Keratinocyte (primary cell): ENCODE data around the gene CCDC197. TPM values are rescaled to one million over a fixed set of nuclear protein-coding genes. Genes with fewer than 3 reads are reported as not detected.
A peak's percentile ranks its signal among the peaks of the same experiment; 100 is the strongest.

Experiments
- DNase-seq: peaks from one replicate; pipeline ENCODE4 v3.0.0-alpha.2; 2011; ENCODE audit warnings: low read depth, missing footprints, low spot score
- FAIRE-seq: peaks from 2 replicates; lab custom pipeline; 2011; peaks lifted over from hg19 to GRCh38; lab: Jason Lieb, UNC
- H2AFZ ChIP-seq: 2 replicates; pipeline ENCODE4 v1.6.0; 2012; ENCODE audit warnings: low read length, control low read depth, inconsistent platforms; ENCODE audit not compliant: control insufficient read depth
- H3K27ac ChIP-seq: 2 replicates; pipeline ENCODE4 v1.5.1; 2011; ENCODE audit warnings: low read length; ENCODE audit not compliant: control insufficient read depth, insufficient read depth
- H3K27me3 ChIP-seq: 3 replicates; pipeline ENCODE4 v1.6.0; 2011; ENCODE audit warnings: low read length; ENCODE audit not compliant: control insufficient read depth, insufficient read depth; ENCODE audit errors: extremely low read depth
- H3K36me3 ChIP-seq, 2 experiments: 2 replicates in 1 of 2; 3 replicates in 1 of 2; pipeline ENCODE4 v1.5.1; 2011; ENCODE audit warnings: low read length in 2 of 2, mild to moderate bottlenecking in 1 of 2; ENCODE audit not compliant: control insufficient read depth in 2 of 2, insufficient read depth in 2 of 2; ENCODE audit errors: extremely low read depth in 1 of 2
- H3K4me1 ChIP-seq: 3 replicates; pipeline ENCODE4 v1.5.1; 2011; ENCODE audit warnings: low read length; ENCODE audit not compliant: control insufficient read depth, insufficient read depth; ENCODE audit errors: extremely low read depth
- H3K4me2 ChIP-seq: 3 replicates; pipeline ENCODE4 v1.6.0; 2011; ENCODE audit warnings: low read depth, low read length; ENCODE audit not compliant: control insufficient read depth, insufficient read depth; ENCODE audit errors: extremely low read depth
- H3K4me3 ChIP-seq, 3 experiments: fragments of 200-600 bp in 1 of 3; sonication (generic) in 1 of 3; 2 replicates in 2 of 3; 3 replicates in 1 of 3; pipeline ENCODE4 v1.5.1; 2011 to 2016; ENCODE audit warnings: low read length in 3 of 3, mild to moderate bottlenecking in 3 of 3, control low read depth in 2 of 3, inconsistent platforms in 1 of 3, low read depth in 1 of 3, mixed read lengths in 1 of 3, mixed run types in 1 of 3, moderate library complexity in 1 of 3; ENCODE audit not compliant: control insufficient read depth in 2 of 3, insufficient read depth in 2 of 3; ENCODE audit errors: extremely low read depth in 1 of 3
- H3K79me2 ChIP-seq: 2 replicates; pipeline ENCODE4 v1.6.0; 2012; ENCODE audit warnings: low read length; ENCODE audit not compliant: control insufficient read depth, insufficient read depth
- H3K9ac ChIP-seq: 3 replicates; pipeline ENCODE4 v1.6.0; 2011; ENCODE audit warnings: low read length; ENCODE audit not compliant: control insufficient read depth, insufficient read depth; ENCODE audit errors: extremely low read depth
- H3K9me1 ChIP-seq: 3 replicates; pipeline ENCODE4 v1.6.0; 2011; ENCODE audit warnings: low read length; ENCODE audit not compliant: control insufficient read depth, insufficient read depth; ENCODE audit errors: extremely low read depth
- H3K9me3 ChIP-seq: 2 replicates; pipeline ENCODE4 v1.5.1; 2012; ENCODE audit warnings: low read depth, low read length; ENCODE audit not compliant: control insufficient read depth
- H4K20me1 ChIP-seq: 3 replicates; pipeline ENCODE4 v1.6.0; 2011; ENCODE audit warnings: low read length; ENCODE audit not compliant: control insufficient read depth, insufficient read depth; ENCODE audit errors: extremely low read depth
- CTCF ChIP-seq, 3 experiments: IDR thresholded peaks in 1 of 3; conservative IDR thresholded peaks in 1 of 3; optimal IDR thresholded peaks in 1 of 3; 2 replicates in 2 of 3; 3 replicates in 1 of 3; pipeline versions ENCODE3 to v1.5.1; 2011; ENCODE audit warnings: low read length in 3 of 3, mild to moderate bottlenecking in 3 of 3, moderate library complexity in 2 of 3, control low read depth in 1 of 3, inconsistent platforms in 1 of 3; ENCODE audit not compliant: insufficient read depth in 2 of 3; ENCODE audit errors: extremely low read depth in 1 of 3
- EZH2 ChIP-seq: IDR thresholded peaks from one replicate; pipeline ENCODE4 v1.6.1; 2012; ENCODE audit warnings: inconsistent platforms, mild to moderate bottlenecking, low read length, moderate library complexity
- dilution Hi-C: fragments of 300-500 bp; cut with MboI; formaldehyde crosslinking; loops from one replicate; pipeline ENCODE4 v1.7.0; 2020; ENCODE audit warnings: low sequenced_read_pairs; ENCODE audit not compliant: extremely low pct_ligation_motif_present
- polyA plus RNA-seq, 5 experiments: library from polyadenylated mRNA; depleted of rRNA in 3 of 5; stranded (reverse) in 3 of 5; stranded (forward) in 1 of 5; unstranded in 1 of 5; fragments of >200 nt; gene quantifications; 1 replicate in 1 of 5; 2 replicates in 3 of 5; 3 replicates in 1 of 5; pipeline versions ENCODE4 v1.2.1 to v1.2.3, GENCODE V29; 2011 to 2012; ENCODE audit warnings: missing spikeins in 2 of 5, low read depth in 1 of 5, low replicate concordance in 1 of 5

CCDC197 gene
- polyA plus RNA-seq, 1 donor (not counting 4 experiments of a cell fraction or from before 2014, with no cell fraction given), result not detected

- H2AFZ ChIP-seq, result no peak overlapping the region
- H3K9me1 ChIP-seq, result no peaks in the 10 kb centered on the region
- no peak for TF ChIP-seq CTCF (optimal IDR thresholded peaks at IDR 0.05 in 1 of 3, IDR thresholded peaks at IDR 0.05 in 1 of 3, conservative IDR thresholded peaks at IDR 0.05 in 1 of 3; ENCODE audit: extremely low read depth in 1 of 3, insufficient read depth in 2 of 3, low read length in 3 of 3)
- no peak for TF ChIP-seq EZH2
- peaks cover 15% of the 10 kb centered on the region for H3K27me3 ChIP-seq
- dilution Hi-C loops, result no loop called here
- no peak overlapping the region for H3K4me2 ChIP-seq
- FAIRE-seq (no peak), DNase-seq (no peak)
- H3K9me3 ChIP-seq, result no peaks in the 10 kb centered on the region
- no peak overlapping the region for H3K4me3 ChIP-seq
- H3K27ac ChIP-seq, result no peak overlapping the region
- H3K9ac ChIP-seq, result no peak overlapping the region
- no peaks in the 10 kb centered on the region for H3K36me3 ChIP-seq
- H4K20me1 ChIP-seq, result no peaks in the 10 kb centered on the region
- no peaks in the 10 kb centered on the region for H3K79me2 ChIP-seq
- peaks cover 3% of the 10 kb centered on the region for H3K4me1 ChIP-seq
Measured at GRCh38 chr14:93980456-93981201, 16.5 kb upstream of the CCDC197 start.

- Histone ChIP-seq H4K20me1 (no peaks in the 10 kb centered on the region), H3K4me3 (no peak overlapping the region), H3K9me3 (no peaks in the 10 kb centered on the region), H3K9ac (no peak overlapping the region), H3K79me2 (no peaks in the 10 kb centered on the region), H3K9me1 (no peaks in the 10 kb centered on the region), H2AFZ (no peak overlapping the region), H3K4me2 (no peak overlapping the region), H3K27me3 (peaks cover 12% of the 10 kb centered on the region), H3K36me3 (no peaks in the 10 kb centered on the region), H3K27ac (no peak overlapping the region), H3K4me1 (peaks cover 3% of the 10 kb centered on the region)
- dilution Hi-C loops, result no loop called here
- peak; percentile 5 for FAIRE-seq
- TF ChIP-seq CTCF (optimal IDR thresholded peaks at IDR 0.05 in 1 of 3, IDR thresholded peaks at IDR 0.05 in 1 of 3, conservative IDR thresholded peaks at IDR 0.05 in 1 of 3; ENCODE audit: extremely low read depth in 1 of 3, insufficient read depth in 2 of 3, low read length in 3 of 3) (no peak), EZH2 (no peak)
- DNase-seq, result no peak
Measured at GRCh38 chr14:93981316-93982229, 15.5 kb upstream of the CCDC197 start.
